Calu3 (cell line): ENCODE data around the gene CD209. TPM values are rescaled to one million over a fixed set of nuclear protein-coding genes. Genes with fewer than 3 reads are reported as not detected.
A peak's percentile ranks its signal among the peaks of the same experiment; 100 is the strongest.

Experiments
- BruUV-seq: library from RNA; stranded (reverse); fragments of 400-500 nt; replicated peaks from 2 replicates; lab custom pipeline; 2021; lab: Mats Ljungman, UMichigan
- CTCF ChIA-PET: fragments of 300-600 bp; sonication (Branson Sonifier 250); formaldehyde crosslinking; loops from one replicate; lab custom pipeline; 2022; ENCODE audit warnings: antibody characterized with exemption; lab: Charles Lee
- DNase-seq: peaks from one replicate; pipeline ENCODE4 v3.0.0; 2022
- H3K27ac Mint-ChIP-seq: one replicate; pipeline ENCODE4 v1.8.0; 2022; ENCODE audit warnings: mixed read lengths; ENCODE audit not compliant: unreplicated experiment
- H3K27me3 Mint-ChIP-seq: one replicate; pipeline ENCODE4 v1.8.0; 2022; ENCODE audit warnings: mixed read lengths; ENCODE audit not compliant: unreplicated experiment
- H3K36me3 Mint-ChIP-seq: one replicate; pipeline ENCODE4 v1.8.0; 2022; ENCODE audit warnings: mild to moderate bottlenecking, moderate library complexity, mixed read lengths; ENCODE audit not compliant: insufficient read depth, unreplicated experiment
- H3K4me1 Mint-ChIP-seq: one replicate; pipeline ENCODE4 v1.8.0; 2022; ENCODE audit warnings: mild to moderate bottlenecking, low read depth, mixed read lengths; ENCODE audit not compliant: unreplicated experiment
- H3K4me3 Mint-ChIP-seq: one replicate; pipeline ENCODE4 v1.8.0; 2022; ENCODE audit warnings: mild to moderate bottlenecking, low read depth, moderate library complexity, mixed read lengths; ENCODE audit not compliant: unreplicated experiment
- H3K9me3 Mint-ChIP-seq: one replicate; pipeline ENCODE4 v1.8.0; 2022; ENCODE audit warnings: low read depth, mixed read lengths; ENCODE audit not compliant: unreplicated experiment
- intact Hi-C: fragments of 100-400 bp; cut with micrococcal nuclease; formaldehyde crosslinking; loops from one replicate; pipeline ENCODE4 v1.10.0; 2022; ENCODE audit not compliant: unreplicated experiment
- total RNA-seq: library from RNA; stranded (reverse); gene quantifications from 2 replicates; pipeline ENCODE4 v1.2.3, GENCODE V29; 2022
- TF ChIP-seq, protein P1 (sequence below): fragments of 200-600 bp; IDR thresholded peaks from one replicate; pipeline ENCODE4 v1.8.0; 2022; ENCODE audit warnings: antibody characterized with exemption; ENCODE audit not compliant: unreplicated experiment

The CD209 gene
- total RNA-seq, 1 experiment from 2014 or later: not detected

DNA sequence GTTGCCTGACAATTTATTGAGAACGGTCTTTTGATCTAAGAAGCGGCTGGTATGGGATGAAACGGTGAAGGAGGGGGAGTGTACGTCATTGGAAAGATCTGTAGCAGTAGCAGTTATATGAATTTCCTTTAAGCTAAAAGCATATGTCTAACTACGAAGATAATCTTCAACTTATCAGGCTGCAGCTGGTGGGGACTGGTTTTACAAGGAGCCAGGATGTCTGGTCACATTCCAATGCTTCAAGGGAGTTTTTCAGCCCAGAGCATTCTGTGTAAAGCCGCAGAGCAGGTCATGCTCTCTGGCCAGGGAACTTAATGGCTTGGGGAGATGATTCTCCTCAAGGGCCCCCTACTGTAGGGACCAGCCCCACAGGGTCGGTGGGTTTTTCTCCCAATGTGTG, 44.9 kb upstream of the CD209 start:
- DNase-seq: peak; percentile 38
- Mint-ChIP-seq H3K4me3 (no peak overlapping the region), H3K27ac (no peak overlapping the region), H3K4me1 (peaks cover 12% of the 10 kb centered on the region), H3K9me3 (no peaks in the 10 kb centered on the region), H3K36me3 (no peaks in the 10 kb centered on the region), H3K27me3 (peaks cover 15% of the 10 kb centered on the region)
- BruUV-seq: no TSS peak
- CTCF ChIA-PET: interaction anchor here (1.3 kb wide), 1 partner anchor 111 kb away, joined by 4 read pairs; the partner anchor contains the start of gene TRAPPC5
- intact Hi-C loops: loop anchor here (10.0 kb wide), 1 partner anchor 437 kb away; no protein-coding TSS in a partner anchor
- TF ChIP-seq, protein P1, sequence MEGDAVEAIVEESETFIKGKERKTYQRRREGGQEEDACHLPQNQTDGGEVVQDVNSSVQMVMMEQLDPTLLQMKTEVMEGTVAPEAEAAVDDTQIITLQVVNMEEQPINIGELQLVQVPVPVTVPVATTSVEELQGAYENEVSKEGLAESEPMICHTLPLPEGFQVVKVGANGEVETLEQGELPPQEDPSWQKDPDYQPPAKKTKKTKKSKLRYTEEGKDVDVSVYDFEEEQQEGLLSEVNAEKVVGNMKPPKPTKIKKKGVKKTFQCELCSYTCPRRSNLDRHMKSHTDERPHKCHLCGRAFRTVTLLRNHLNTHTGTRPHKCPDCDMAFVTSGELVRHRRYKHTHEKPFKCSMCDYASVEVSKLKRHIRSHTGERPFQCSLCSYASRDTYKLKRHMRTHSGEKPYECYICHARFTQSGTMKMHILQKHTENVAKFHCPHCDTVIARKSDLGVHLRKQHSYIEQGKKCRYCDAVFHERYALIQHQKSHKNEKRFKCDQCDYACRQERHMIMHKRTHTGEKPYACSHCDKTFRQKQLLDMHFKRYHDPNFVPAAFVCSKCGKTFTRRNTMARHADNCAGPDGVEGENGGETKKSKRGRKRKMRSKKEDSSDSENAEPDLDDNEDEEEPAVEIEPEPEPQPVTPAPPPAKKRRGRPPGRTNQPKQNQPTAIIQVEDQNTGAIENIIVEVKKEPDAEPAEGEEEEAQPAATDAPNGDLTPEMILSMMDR: no peak

DNA sequence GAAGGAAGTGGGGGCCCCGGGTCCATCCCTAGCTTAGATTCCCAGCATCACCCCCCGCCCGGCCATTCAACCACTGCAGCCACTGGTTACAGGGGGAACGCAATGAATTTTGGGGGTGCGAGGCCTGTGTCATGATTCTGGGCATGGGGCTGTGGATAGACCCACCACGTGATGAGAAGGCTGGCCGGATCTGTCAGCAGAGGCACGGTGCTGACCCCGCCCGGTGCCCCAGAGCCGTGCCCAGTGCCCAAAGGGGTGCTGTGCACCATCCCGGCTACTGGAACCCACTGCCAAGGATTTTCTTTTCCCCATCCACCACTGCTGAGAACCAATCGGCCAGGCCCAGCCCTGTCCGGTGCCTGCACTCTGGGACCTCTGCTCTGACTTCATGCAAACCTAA, 43.1 kb upstream of the CD209 start:
- CTCF ChIA-PET: interaction anchor here (0.6 kb wide), 1 partner anchor 16 kb away, joined by 3 read pairs; no protein-coding TSS in a partner anchor
- TF ChIP-seq, protein P1: no peak
- peaks cover 12% of the 10 kb centered on the region for H3K4me1 Mint-ChIP-seq
- intact Hi-C loops: loop anchor here (10.0 kb wide), 1 partner anchor 436 kb away; no protein-coding TSS in a partner anchor
- DNase-seq: no peak
- H3K4me3 Mint-ChIP-seq: no peak overlapping the region
- H3K27me3 Mint-ChIP-seq: peaks cover 12% of the 10 kb centered on the region
- H3K36me3 Mint-ChIP-seq: no peaks in the 10 kb centered on the region
- no TSS peak for BruUV-seq
- no peak overlapping the region for H3K27ac Mint-ChIP-seq
- H3K9me3 Mint-ChIP-seq: no peaks in the 10 kb centered on the region

DNA sequence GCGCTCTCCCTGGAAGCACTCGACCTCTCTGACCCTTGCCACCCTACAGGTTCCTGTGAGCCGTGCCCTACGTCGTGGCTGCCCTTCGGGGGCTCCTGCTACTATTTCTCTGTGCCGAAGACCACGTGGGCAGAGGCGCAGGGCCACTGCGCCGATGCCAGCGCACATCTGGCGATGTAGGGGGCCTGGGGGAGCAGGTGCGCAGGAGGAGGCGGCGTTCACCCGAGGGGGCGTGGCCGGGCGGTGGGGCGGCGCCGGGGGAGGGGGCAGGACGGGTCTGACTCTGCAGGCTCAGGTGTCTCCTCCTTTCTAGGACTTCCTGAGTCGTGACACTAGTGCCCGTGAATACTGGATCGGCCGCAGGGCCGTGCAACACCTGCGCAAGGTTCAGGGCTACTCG, 42.1 kb upstream of the CD209 start:
- CTCF ChIA-PET: no interaction called here
- intact Hi-C loops: no loop called here
- no peak overlapping the region for H3K27ac Mint-ChIP-seq
- no peaks in the 10 kb centered on the region for H3K9me3 Mint-ChIP-seq
- H3K4me3 Mint-ChIP-seq: no peak overlapping the region
- H3K4me1 Mint-ChIP-seq: peaks cover 12% of the 10 kb centered on the region
- H3K27me3 Mint-ChIP-seq: peaks cover 13% of the 10 kb centered on the region
- BruUV-seq: no TSS peak
- no peak for DNase-seq
- TF ChIP-seq, protein P1: no peak
- H3K36me3 Mint-ChIP-seq: no peaks in the 10 kb centered on the region

DNA sequence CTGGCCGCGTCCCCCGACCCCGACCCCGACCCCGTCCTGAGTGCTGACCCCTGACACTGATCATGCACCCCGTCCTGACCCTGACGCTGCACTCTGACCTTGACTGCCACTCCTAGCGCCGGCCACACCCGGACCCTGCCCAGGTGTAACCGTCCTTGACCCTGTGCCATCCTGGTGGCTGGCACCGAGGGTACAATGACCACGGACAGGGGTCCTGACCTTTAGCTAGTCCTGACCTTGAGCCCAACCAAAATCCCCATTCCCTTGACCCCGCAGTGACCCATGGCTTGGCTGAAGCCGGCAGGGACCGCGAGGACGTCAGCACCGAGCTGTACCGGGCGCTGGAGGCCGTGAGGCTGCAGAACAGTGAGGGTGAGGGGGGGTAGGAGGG, 41.6 kb upstream of the CD209 start:
- Mint-ChIP-seq H3K4me3 (no peak overlapping the region), H3K27me3 (peaks cover 18% of the 10 kb centered on the region), H3K9me3 (no peaks in the 10 kb centered on the region), H3K36me3 (no peaks in the 10 kb centered on the region), H3K27ac (no peak overlapping the region), H3K4me1 (peaks cover 15% of the 10 kb centered on the region)
- TF ChIP-seq, protein P1: no peak
- BruUV-seq: no TSS peak
- CTCF ChIA-PET: no interaction called here
- no peak for DNase-seq
- intact Hi-C loops: no loop called here
